ENCODE measurements around the gene DDIT3.
"Not testable (repeated sequence)": the region's sequence is repeated elsewhere in the genome, so short reads cannot be mapped to it uniquely, and the experiment has no call there.

DDIT3 gene

GRCh38 chr12:57525615-57526383 lies 5.5 kb upstream of the DDIT3 start:
- DNase-seq (ENCODE audit: low read depth), result no peak

DNA sequence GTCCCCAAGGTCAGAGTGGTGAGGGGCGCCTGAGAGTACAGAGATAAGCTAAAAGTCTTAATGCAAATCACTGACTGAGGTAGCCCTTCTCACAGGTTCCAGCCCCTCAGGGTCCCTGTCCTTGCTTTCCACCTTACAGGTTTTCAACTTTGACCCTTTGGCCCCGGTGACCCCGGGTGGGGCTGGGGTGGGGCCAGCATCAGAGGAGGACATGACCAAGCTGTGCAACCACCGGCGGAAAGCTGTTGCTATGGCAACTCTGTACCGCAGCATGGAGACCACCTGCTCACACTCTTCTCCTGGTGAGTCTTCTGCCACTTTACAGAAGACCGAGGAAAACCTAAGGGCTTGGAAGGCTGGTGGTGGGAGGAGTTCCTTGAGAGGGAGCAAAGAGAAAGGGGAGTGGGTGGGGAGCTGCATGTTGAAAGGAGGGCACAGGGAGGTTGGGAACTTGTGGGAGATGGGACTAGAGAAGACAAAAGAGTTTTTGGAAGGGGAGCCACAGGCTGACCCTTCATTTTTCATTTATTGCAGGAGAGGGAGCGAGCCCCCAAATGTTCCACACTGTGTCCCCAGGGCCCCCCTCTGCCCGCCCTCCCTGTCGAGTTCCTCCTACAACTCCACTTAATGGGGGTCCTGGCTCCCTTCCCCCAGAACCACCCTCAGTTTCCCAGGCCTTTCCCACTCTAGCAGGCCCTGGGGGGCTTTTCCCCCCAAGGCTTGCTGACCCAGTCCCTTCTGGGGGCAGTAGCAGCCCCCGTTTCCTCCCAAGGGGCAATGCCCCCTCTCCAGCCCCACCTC lies 4.7 kb upstream of the DDIT3 start:
- DNase-seq (ENCODE audit: low read depth), result no peak

- no peak for DNase-seq (ENCODE audit: low read depth)
These were observed 3.6 kb upstream of the DDIT3 start for GRCh38 chr12:57523706-57524614.

DNA sequence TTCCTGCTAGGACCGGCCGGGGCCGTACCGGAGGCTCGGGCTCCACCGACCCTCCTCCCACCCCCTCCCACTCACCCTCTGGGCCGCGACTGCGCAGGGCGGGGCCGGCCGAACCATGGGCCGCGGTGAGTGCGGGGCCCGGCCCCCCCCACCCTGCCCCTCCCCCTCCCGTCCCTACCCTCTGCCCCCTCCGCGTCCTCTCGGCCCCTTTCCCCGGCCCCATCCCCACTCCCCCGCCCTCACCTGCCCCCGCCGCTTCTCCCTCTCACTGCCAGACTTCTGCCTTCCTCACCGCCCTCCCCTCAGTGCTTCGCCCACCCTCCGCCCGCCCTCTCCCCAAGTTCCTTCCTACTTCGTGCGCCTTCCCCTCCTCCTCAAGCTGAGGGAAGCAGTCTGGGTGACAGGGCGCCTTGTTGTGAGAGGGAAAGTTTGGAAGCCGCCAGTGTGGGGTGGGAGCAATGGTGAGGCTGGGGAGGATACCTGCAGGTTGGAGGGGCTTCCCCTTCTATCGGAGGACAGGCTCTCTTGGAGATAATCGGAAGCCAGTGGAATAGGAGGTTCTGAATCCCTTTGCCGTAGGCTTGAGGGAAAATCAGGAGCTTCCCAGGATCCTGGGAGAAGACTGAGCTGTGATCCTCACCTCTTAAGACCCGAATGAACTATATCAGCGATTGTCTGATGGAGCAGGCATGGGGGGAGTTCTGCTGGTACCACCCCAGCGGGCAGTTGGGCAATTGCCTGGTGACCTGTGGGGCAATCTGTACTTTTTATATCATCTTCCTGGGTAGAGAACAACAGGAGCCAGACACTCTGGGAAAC lies 2.8 kb upstream of the DDIT3 start:
- no peak for DNase-seq (ENCODE audit: low read depth)

DNA sequence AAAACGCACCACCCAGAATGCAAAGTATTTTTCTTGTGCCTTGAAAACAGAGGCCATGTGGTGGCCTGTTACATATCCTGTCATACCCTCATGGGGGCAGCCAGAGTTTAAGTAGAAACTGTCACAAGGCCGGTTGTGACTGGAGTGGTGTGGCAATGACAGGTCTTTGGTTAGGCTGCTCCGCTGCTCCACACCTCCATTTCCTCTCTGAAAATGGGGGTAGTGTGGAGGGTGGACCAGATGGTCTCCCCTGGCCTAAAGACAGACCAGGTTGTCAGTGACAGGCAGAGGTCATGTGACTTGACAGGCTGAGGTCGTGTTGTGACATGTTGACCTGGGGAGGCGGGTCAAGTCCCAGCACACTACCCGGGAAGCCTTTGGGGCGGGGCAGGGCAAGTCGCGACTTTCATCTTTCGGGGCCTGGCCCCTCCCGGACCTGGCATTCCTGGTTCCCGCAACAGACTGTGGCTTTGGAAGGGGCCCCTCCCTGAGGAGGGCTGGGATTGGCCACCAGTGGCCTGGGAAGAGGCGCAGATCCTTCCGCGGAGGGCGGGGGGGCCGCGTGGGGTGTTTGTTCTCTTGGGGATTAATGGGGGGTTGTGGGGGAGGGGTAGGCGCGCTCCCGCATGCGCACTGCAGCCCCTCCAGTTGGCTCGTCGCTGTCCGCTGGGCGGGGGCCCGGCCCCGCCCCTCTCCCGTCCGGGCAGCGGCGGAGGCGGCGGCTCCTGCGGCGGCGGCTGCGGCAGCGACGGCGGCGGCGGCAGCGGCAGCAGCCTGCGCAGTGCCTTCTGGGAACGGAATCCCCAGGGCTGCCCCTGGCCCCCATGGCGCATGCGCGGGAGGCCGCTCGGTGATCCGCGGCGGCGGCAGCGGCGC lies 1.9 kb upstream of the DDIT3 start, which contains the start of gene MBD6:
Gene MBD6 (plus strand): TSS at position 814 of the 876 bp plus-strand sequence. CDS start 1,480 bp downstream, outside the sequence.
- peak; percentile 74 for DNase-seq (ENCODE audit: low read depth)

GRCh38 chr12:57521525-57522010 lies 1.3 kb upstream of the DDIT3 start:
- no peak for DNase-seq (ENCODE audit: low read depth)

DNA sequence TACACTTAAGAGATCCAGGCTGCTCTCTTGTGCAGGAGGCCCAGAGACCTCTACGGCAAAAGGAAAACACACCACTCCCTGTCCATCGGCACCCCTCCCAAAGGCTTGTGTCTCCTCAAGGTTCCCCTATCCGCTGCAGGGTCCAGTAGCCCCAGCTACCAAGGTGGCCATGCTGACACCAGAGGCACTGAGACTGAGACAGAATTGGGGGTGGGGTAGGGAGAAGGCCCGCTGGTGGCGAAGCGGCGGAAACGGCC lies 590 bp downstream of the DDIT3 start:
- no peak for DNase-seq (ENCODE audit: low read depth)

- no peak for DNase-seq (ENCODE audit: low read depth)
These were observed 1.2 kb downstream of the DDIT3 start for GRCh38 chr12:57518920-57519795.

GRCh38 chr12:57518176-57518919 lies 2.0 kb downstream of the DDIT3 start:
- no peak for DNase-seq (ENCODE audit: low read depth)

GRCh38 chr12:57517718-57518117 lies 2.6 kb downstream of the DDIT3 start:
- DNase-seq (ENCODE audit: low read depth), result not testable (repeated sequence)

- DNase-seq (ENCODE audit: low read depth), result no peak
These were observed 3.1 kb downstream of the DDIT3 start for GRCh38 chr12:57517187-57517586.

GRCh38 chr12:57516617-57517153 lies 3.6 kb downstream of the DDIT3 start:
- no peak for DNase-seq (ENCODE audit: low read depth)

DNA sequence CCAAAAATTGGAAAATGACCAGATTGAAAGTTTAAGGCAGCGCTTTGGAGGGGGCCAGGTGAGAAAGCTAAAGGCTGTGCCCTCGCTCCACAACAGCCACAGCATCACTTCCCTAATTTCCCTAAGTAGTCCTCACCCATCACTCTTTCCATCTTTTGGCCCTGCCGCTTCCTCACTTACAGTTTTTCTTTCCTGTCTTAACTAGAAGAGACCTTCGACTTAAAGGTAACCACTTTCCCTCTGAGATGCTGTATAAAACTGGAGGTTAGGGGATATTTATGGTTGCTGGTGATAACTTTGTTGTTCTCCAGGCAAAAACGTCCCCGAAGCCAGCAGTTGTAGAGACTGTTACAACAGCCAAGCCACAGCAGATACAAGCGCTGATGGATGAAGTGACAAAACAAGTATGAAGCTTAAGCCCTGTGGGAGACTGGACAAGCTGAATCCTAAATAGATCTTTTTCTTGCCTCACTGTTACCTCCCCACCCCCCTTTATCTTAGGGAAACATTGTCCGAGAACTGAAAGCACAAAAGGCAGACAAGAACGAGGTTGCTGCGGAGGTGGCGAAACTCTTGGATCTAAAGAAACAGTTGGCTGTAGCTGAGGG lies 4.3 kb downstream of the DDIT3 start:
- no peak for DNase-seq (ENCODE audit: low read depth)

DNA sequence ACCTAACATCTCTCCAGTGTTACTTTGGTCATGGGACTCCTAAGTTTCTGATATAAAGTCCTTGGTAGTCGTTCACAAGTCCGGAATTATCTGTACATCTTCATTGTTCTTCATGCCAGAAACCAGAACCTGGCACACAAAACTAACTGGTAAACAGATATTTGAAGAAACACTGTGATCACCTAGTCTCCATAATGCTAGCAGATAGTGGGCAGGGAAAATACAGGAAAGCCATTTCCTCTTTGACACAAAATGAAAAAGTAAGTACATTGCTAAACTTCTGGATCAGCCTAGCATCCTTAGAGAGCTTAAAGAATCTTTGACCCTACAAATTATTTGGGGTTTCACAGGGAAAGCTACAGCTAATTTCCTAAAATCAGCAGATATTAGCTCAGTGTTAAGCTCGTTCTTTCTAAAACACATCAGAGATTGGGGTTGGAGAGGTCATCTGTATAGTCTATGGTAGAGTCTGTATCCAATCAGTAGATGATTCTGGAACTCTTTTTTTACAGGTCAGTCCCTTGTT lies 4.8 kb downstream of the DDIT3 start:
- DNase-seq (ENCODE audit: low read depth), result no peak

DNA sequence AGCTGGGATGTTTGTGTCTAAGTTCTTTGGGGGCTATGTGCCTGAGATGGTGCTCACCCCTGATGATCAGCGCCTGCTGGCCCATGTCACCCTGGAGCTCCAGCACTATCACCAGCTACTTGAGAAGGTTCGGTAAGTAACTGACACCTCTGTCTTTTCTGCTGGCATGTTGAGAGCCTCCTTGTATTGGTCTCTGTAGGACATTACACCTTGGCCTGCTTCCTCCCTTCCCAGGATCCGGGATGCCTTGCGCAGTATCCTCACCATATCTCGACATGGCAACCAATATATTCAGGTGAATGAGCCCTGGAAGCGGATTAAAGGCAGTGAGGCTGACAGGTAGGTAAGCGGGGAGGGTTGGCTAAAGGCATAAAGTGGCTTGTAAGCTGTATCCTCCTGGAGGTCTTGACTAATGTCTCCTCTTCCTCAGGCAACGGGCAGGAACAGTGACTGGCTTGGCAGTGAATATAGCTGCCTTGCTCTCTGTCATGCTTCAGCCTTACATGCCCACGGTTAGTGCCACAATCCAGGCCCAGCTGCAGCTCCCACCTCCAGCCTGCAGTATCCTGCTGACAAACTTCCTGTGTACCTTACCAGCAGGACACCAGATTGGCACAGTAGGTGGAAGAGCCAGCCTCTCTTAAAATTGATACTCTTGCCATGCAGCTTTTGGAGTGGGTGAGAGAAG lies 5.5 kb downstream of the DDIT3 start:
- no peak for DNase-seq (ENCODE audit: low read depth)

GRCh38 chr12:57514246-57514645 lies 6.1 kb downstream of the DDIT3 start:
- DNase-seq (ENCODE audit: low read depth), result not testable (repeated sequence)

DNA sequence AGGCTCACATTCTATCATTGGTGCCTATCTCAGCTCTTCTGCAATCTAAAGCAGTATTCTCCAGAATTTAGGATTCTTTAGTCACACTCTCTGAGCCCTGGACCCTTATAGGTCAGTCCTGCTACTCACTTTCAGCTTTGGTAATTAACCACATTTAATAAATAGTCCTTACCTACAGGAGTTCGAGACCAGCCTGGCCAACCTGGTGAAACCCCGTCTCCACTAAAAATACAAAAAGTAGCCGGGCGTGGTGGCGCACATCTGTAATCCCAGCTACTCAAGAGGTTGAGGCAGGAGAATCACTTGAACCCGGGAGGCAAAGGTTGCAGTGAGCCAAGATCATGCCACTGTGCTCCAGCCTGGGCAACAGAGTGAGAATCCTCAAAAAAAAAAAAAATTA lies 6.6 kb downstream of the DDIT3 start:
- not testable (repeated sequence) for DNase-seq (ENCODE audit: low read depth)

All from stimulated activated CD8-positive, alpha-beta memory T cell treated with anti-CD3 and anti-CD28 coated beads, Interleukin-12 subunit alpha, Interleukin-12 subunit beta, amount 100 ng/mL, for 1 hour (primary cell).